Measurements from ENCODE around the gene GPR15. TPM values are rescaled to one million over a fixed set of nuclear protein-coding genes. Genes with fewer than 3 reads are reported as not detected.

The GPR15 gene
- total RNA-seq, 1 donor, result not detected

- no peak for TF ChIP-seq CTCF (IDR thresholded peaks at IDR 0.05; ENCODE audit: insufficient read depth, low read length)
- DNase-seq (ENCODE audit: low read depth), result no peak
- no peak overlapping the region for H3K4me3 ChIP-seq (ENCODE audit: low read depth, low read length)
These were observed 50.3 kb downstream of the GPR15 start for GRCh38 chr3:98582042-98582441.

GRCh38 chr3:98583766-98584165 is 52.0 kb downstream of the GPR15 start:
- no peak overlapping the region for H3K4me3 ChIP-seq (ENCODE audit: low read depth, low read length)
- DNase-seq (ENCODE audit: low read depth), result no peak
- TF ChIP-seq CTCF (IDR thresholded peaks at IDR 0.05; ENCODE audit: insufficient read depth, low read length), result no peak

Small RNA genes lying within 50 kb of the gene (small RNA-seq; reads per million reads assigned to genes)
- not detected for gene RPL38P4

Other genes with a start within 250 kb of the GPR15 start
- not detected in 2 replicates for gene OR5H2, start 249.5 kb upstream of the GPR15 start, total RNA-seq (ENCODE audit: low replicate concordance)
- not detected in 2 replicates for gene OR5K4, start 178.1 kb upstream of the GPR15 start, total RNA-seq (ENCODE audit: low replicate concordance)
- gene OR5K3, start 141.3 kb upstream of the GPR15 start, total RNA-seq (ENCODE audit: low replicate concordance), result not detected in 2 replicates
- 0.57 TPM in 1 of 2 replicates, not detected in the other for gene OR5K1, start 68.8 kb upstream of the GPR15 start, total RNA-seq (ENCODE audit: low replicate concordance)
- not detected in 2 replicates for gene OR5K2, start 34.3 kb upstream of the GPR15 start, total RNA-seq (ENCODE audit: low replicate concordance)
- gene CLDND1, start 9.1 kb upstream of the GPR15 start, total RNA-seq (ENCODE audit: low replicate concordance), result 65.2 and 88.0 TPM in 2 replicates
- 22.6 and 57.5 TPM in 2 replicates for gene CPOX, start 61.6 kb downstream of the GPR15 start, total RNA-seq (ENCODE audit: low replicate concordance)
- 2.3 and 3.5 TPM in 2 replicates for gene ST3GAL6, start 231.4 kb downstream of the GPR15 start, total RNA-seq (ENCODE audit: low replicate concordance)